PC-9 (cell line): ENCODE data around the gene DGKE. TPM values are rescaled to one million over a fixed set of nuclear protein-coding genes. Genes with fewer than 3 reads are reported as not detected.

Experiments
- BruUV-seq: library from RNA; stranded (reverse); fragments of 400-500 nt; replicated peaks from 2 replicates; lab custom pipeline; 2021; lab: Mats Ljungman, UMichigan
- CTCF ChIA-PET: fragments of 300-600 bp; sonication (Branson Sonifier 250); formaldehyde crosslinking; loops from one replicate; lab custom pipeline; 2022; ENCODE audit warnings: antibody characterized with exemption; lab: Charles Lee
- POLR2A ChIA-PET: fragments of 300-600 bp; sonication (Branson Sonifier 250); formaldehyde crosslinking; loops from one replicate; lab custom pipeline; 2022; ENCODE audit warnings: antibody characterized with exemption; ENCODE audit not compliant: unreplicated experiment; lab: Charles Lee
- DNase-seq, 2 experiments: peaks; one replicate each; pipeline versions ENCODE4 v3.0.0 to v3.0.0-alpha.2; 2015 to 2022; ENCODE audit warnings: mixed read lengths in 1 of 2
- H2AFZ ChIP-seq: fragments of 200-600 bp; sonication (generic); 2 replicates; pipeline ENCODE4 v1.8.1; 2017; ENCODE audit warnings: antibody characterized with exemption
- H3F3A ChIP-seq: fragments of 200-600 bp; sonication (generic); 2 replicates; pipeline ENCODE4 v1.8.1; 2017; ENCODE audit warnings: antibody characterized with exemption, mild to moderate bottlenecking, low read depth; ENCODE audit not compliant: insufficient read depth
- H3K27ac ChIP-seq: fragments of 200-600 bp; sonication (generic); 2 replicates; pipeline ENCODE4 v1.6.1; 2016; ENCODE audit warnings: mixed run types
- H3K27me3 ChIP-seq: fragments of 200-600 bp; sonication (generic); 2 replicates; pipeline ENCODE4 v1.6.1; 2016; ENCODE audit warnings: low read depth, mixed run types; ENCODE audit not compliant: insufficient read depth
- H3K36me3 ChIP-seq: fragments of 200-600 bp; sonication (generic); 2 replicates; pipeline ENCODE4 v1.6.1; 2016; ENCODE audit warnings: low read depth, mixed run types
- H3K4me1 ChIP-seq: fragments of 200-600 bp; sonication (generic); replicated peaks from 2 replicates; pipeline ENCODE4 v1.6.1; 2016; ENCODE audit warnings: mixed run types; ENCODE audit not compliant: insufficient read depth
- H3K4me2 ChIP-seq: fragments of 200-600 bp; sonication (generic); 2 replicates; pipeline ENCODE4 v1.6.1; 2017; ENCODE audit warnings: mixed run types
- H3K4me3 ChIP-seq: fragments of 200-600 bp; sonication (generic); 2 replicates; pipeline ENCODE4 v1.6.1; 2016; ENCODE audit warnings: mixed run types
- H3K79me2 ChIP-seq: fragments of 200-600 bp; sonication (generic); 2 replicates; pipeline ENCODE4 v1.6.1; 2017; ENCODE audit warnings: low read depth, mixed run types
- H3K9me2 ChIP-seq: fragments of 200-600 bp; sonication (generic); 2 replicates; pipeline ENCODE4 v1.8.1; 2017; ENCODE audit warnings: mild to moderate bottlenecking; ENCODE audit not compliant: insufficient read depth
- H3K9me3 ChIP-seq: fragments of 200-600 bp; sonication (generic); 2 replicates; pipeline ENCODE4 v1.8.1; 2016; ENCODE audit warnings: low read depth; ENCODE audit not compliant: insufficient read depth
- H4K20me1 ChIP-seq: fragments of 200-600 bp; sonication (generic); 2 replicates; pipeline ENCODE4 v1.8.1; 2017; ENCODE audit not compliant: insufficient read depth
- CTCF ChIP-seq: fragments of 200-600 bp; sonication (generic); conservative IDR thresholded peaks from 2 replicates; pipeline ENCODE4 v1.6.1; 2017; ENCODE audit warnings: mixed run types, antibody characterized with exemption, mild to moderate bottlenecking, moderate library complexity
- EZH2 ChIP-seq: fragments of 200-600 bp; sonication (generic); IDR thresholded peaks from 2 replicates; pipeline ENCODE4 v1.8.0; 2017; ENCODE audit warnings: antibody characterized with exemption, low read depth
- intact Hi-C: fragments of 100-400 bp; cut with micrococcal nuclease; formaldehyde crosslinking; loops from one replicate; pipeline ENCODE4 v1.10.0; 2022; ENCODE audit not compliant: unreplicated experiment
- total RNA-seq: library from RNA; stranded (reverse); gene quantifications from 2 replicates; pipeline ENCODE4 v1.2.3, GENCODE V29; 2021

DGKE gene
- total RNA-seq, 1 experiment from 2014 or later, result 11.0 TPM

- H3K4me3 ChIP-seq, result no peak overlapping the region
- H3K79me2 ChIP-seq, result no peaks in the 10 kb centered on the region
- intact Hi-C loops, result no loop called here
- H3K4me1 ChIP-seq, result peaks cover 5% of the 10 kb centered on the region
- no peak for TF ChIP-seq EZH2
- TF ChIP-seq CTCF, result no peak
- H3K4me2 ChIP-seq, result no peak overlapping the region
- POLR2A ChIA-PET, result no interaction called here
- H4K20me1 ChIP-seq, result no peaks in the 10 kb centered on the region
- H3K9me2 ChIP-seq, result no peaks in the 10 kb centered on the region
- H3F3A ChIP-seq, result no peaks in the 10 kb centered on the region; the same call in 1 of the 2 replicates
- H3K9me3 ChIP-seq, result no peaks in the 10 kb centered on the region
- H2AFZ ChIP-seq, result no peak overlapping the region
- CTCF ChIA-PET, result no interaction called here
- no peaks in the 10 kb centered on the region for H3K27me3 ChIP-seq
- H3K36me3 ChIP-seq, result no peaks in the 10 kb centered on the region
- BruUV-seq, result no TSS peak
- no peak for DNase-seq
- H3K27ac ChIP-seq, result no peak overlapping the region
Measured at GRCh38 chr17:56798916-56799315, 35.0 kb upstream of the DGKE start.

GRCh38 chr17:56801459-56802178 lies 32.3 kb upstream of the DGKE start:
- Histone ChIP-seq H3K27ac (no peak overlapping the region), H4K20me1 (no peaks in the 10 kb centered on the region), H2AFZ (no peak overlapping the region), H3F3A (no peaks in the 10 kb centered on the region), H3K4me3 (no peak overlapping the region), H3K79me2 (no peaks in the 10 kb centered on the region), H3K4me1 (no peaks in the 10 kb centered on the region), H3K4me2 (no peak overlapping the region), H3K9me2 (no peaks in the 10 kb centered on the region), H3K9me3 (no peaks in the 10 kb centered on the region), H3K27me3 (no peaks in the 10 kb centered on the region), H3K36me3 (no peaks in the 10 kb centered on the region)
- BruUV-seq, result no TSS peak
- POLR2A ChIA-PET, result no interaction called here
- TF ChIP-seq CTCF (no peak), EZH2 (no peak)
- CTCF ChIA-PET, result no interaction called here
- no peak for DNase-seq
- intact Hi-C loops, result no loop called here

- no peak overlapping the region for H3K4me3 ChIP-seq
- CTCF ChIA-PET, result no interaction called here
- no peaks in the 10 kb centered on the region for H3F3A ChIP-seq
- intact Hi-C loops, result no loop called here
- H3K79me2 ChIP-seq, result no peaks in the 10 kb centered on the region
- H3K27ac ChIP-seq, result no peak overlapping the region
- no peak overlapping the region for H2AFZ ChIP-seq
- TF ChIP-seq EZH2 (no peak), CTCF (no peak)
- H4K20me1 ChIP-seq, result no peaks in the 10 kb centered on the region
- no peaks in the 10 kb centered on the region for H3K9me2 ChIP-seq
- H3K9me3 ChIP-seq, result no peaks in the 10 kb centered on the region
- H3K4me1 ChIP-seq, result no peaks in the 10 kb centered on the region
- H3K27me3 ChIP-seq, result no peaks in the 10 kb centered on the region
- no TSS peak for BruUV-seq
- POLR2A ChIA-PET, result no interaction called here
- DNase-seq, result no peak
- H3K36me3 ChIP-seq, result no peaks in the 10 kb centered on the region
- no peak overlapping the region for H3K4me2 ChIP-seq
Measured at GRCh38 chr17:56803071-56803470, 30.9 kb upstream of the DGKE start.
